Measurements from ENCODE around the gene ZNF775. TPM values are rescaled to one million over a fixed set of nuclear protein-coding genes. Genes with fewer than 3 reads are reported as not detected.
"Not testable (repeated sequence)": the region's sequence is repeated elsewhere in the genome, so short reads cannot be mapped to it uniquely, and the experiment has no call there.

ZNF775 gene
- total RNA-seq, 1 donor from 2014 or later, result 13.3 TPM

- DNase-seq (ENCODE audit: low spot score in 2 of 2, unreplicated experiment in 2 of 2), result no peak
- peaks cover 4% of the 10 kb centered on the region for H3K36me3 Mint-ChIP-seq
- peak overlapping the region; percentile 95 for H3K27ac Mint-ChIP-seq
- peaks cover 77% of the 10 kb centered on the region for H3K4me1 Mint-ChIP-seq
- H3K9me3 Mint-ChIP-seq, result no peaks in the 10 kb centered on the region
- H3K27me3 Mint-ChIP-seq (ENCODE audit: low read depth), result no peaks in the 10 kb centered on the region
- TF ChIP-seq, protein P1, sequence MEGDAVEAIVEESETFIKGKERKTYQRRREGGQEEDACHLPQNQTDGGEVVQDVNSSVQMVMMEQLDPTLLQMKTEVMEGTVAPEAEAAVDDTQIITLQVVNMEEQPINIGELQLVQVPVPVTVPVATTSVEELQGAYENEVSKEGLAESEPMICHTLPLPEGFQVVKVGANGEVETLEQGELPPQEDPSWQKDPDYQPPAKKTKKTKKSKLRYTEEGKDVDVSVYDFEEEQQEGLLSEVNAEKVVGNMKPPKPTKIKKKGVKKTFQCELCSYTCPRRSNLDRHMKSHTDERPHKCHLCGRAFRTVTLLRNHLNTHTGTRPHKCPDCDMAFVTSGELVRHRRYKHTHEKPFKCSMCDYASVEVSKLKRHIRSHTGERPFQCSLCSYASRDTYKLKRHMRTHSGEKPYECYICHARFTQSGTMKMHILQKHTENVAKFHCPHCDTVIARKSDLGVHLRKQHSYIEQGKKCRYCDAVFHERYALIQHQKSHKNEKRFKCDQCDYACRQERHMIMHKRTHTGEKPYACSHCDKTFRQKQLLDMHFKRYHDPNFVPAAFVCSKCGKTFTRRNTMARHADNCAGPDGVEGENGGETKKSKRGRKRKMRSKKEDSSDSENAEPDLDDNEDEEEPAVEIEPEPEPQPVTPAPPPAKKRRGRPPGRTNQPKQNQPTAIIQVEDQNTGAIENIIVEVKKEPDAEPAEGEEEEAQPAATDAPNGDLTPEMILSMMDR (IDR thresholded peaks at IDR 0.05; ENCODE audit: unreplicated experiment), result no peak
- H3K4me3 Mint-ChIP-seq, result no peak overlapping the region
Observed at GRCh38 chr7:150382123-150382843, 3.2 kb downstream of the ZNF775 start.

GRCh38 chr7:150382844-150383225 lies 3.7 kb downstream of the ZNF775 start:
- H3K4me1 Mint-ChIP-seq, result peaks cover 71% of the 10 kb centered on the region
- peak overlapping the region; percentile 95 for H3K27ac Mint-ChIP-seq
- H3K36me3 Mint-ChIP-seq, result peaks cover 4% of the 10 kb centered on the region
- H3K4me3 Mint-ChIP-seq, result peak overlapping the region; percentile 16
- H3K27me3 Mint-ChIP-seq (ENCODE audit: low read depth), result no peaks in the 10 kb centered on the region
- DNase-seq (ENCODE audit: low spot score in 2 of 2, unreplicated experiment in 2 of 2), result no peak
- no peaks in the 10 kb centered on the region for H3K9me3 Mint-ChIP-seq
- TF ChIP-seq, protein P1 (IDR thresholded peaks at IDR 0.05; ENCODE audit: unreplicated experiment), result no peak

DNA sequence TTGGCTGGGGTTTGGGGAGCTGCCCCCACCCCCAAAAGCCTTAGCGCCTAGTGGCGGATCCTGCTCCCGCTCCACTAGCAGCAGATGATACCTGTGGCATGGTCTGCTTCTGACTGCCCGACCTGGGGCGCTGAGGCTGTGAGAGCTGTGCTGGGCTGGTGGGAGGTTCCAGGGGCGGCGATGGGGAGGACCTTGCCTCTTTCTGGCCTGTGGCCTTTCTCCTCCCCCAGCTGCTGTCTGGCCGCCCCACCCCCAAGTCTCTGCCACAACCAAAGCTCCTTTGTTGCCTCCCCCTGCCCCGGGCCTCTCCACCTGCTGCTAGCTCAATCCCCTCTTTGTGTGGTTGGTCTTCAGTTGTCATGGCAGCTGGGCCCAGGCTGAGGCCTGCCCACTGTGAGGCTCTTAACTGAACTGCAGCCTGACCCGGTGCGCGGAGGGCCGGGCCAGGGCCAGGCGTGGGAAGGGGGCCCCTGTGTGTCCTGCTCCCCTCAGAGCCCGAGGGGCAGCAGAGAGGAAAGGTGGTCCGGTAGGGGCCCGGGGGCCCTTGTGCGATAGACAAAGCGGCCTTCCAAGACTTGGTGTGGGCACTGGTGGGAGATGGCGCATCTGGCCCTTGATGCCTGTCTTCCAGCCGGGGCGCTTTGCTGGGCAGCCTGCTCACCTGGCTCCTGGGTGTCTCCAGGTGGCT lies 4.7 kb downstream of the ZNF775 start:
- peak overlapping the region; percentile 95 for H3K27ac Mint-ChIP-seq
- H3K9me3 Mint-ChIP-seq, result no peaks in the 10 kb centered on the region
- DNase-seq (ENCODE audit: low spot score in 2 of 2, unreplicated experiment in 2 of 2), result no peak
- H3K36me3 Mint-ChIP-seq, result peaks cover 4% of the 10 kb centered on the region
- no peaks in the 10 kb centered on the region for H3K27me3 Mint-ChIP-seq (ENCODE audit: low read depth)
- TF ChIP-seq, protein P1 (IDR thresholded peaks at IDR 0.05; ENCODE audit: unreplicated experiment), result no peak
- H3K4me1 Mint-ChIP-seq, result peaks cover 71% of the 10 kb centered on the region
- H3K4me3 Mint-ChIP-seq, result no peak overlapping the region

- peaks cover 69% of the 10 kb centered on the region for H3K4me1 Mint-ChIP-seq
- peak overlapping the region; percentile 26 for H3K4me3 Mint-ChIP-seq
- TF ChIP-seq, protein P1 (IDR thresholded peaks at IDR 0.05; ENCODE audit: unreplicated experiment), result no peak
- no peaks in the 10 kb centered on the region for H3K27me3 Mint-ChIP-seq (ENCODE audit: low read depth)
- DNase-seq (ENCODE audit: low spot score in 2 of 2, unreplicated experiment in 2 of 2), result no peak
- H3K27ac Mint-ChIP-seq, result peak overlapping the region; percentile 95
- no peaks in the 10 kb centered on the region for H3K9me3 Mint-ChIP-seq
- H3K36me3 Mint-ChIP-seq, result peaks cover 4% of the 10 kb centered on the region
Observed at GRCh38 chr7:150384406-150385301, 5.5 kb downstream of the ZNF775 start.

DNA sequence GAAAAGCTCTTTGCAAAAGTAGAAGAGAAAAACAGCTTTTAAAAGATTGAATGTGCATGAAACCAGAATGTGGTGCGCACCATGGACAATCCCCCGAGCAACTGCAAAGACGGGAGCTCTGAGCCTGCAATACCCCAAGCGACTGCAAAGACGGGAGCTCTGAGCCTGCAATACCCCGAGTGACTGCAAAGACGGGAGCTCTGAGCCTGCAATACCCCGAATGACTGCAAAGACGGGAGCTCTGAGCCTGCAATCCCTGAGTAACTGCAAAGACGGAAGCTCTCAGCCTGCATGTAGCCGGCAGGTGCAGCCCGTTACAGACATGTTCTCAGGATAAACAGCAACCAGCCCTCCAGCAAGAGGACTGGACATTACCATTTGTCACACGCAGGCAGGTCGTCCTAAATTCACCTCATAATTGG lies 6.2 kb downstream of the ZNF775 start:
- Mint-ChIP-seq H3K36me3 (peaks cover 5% of the 10 kb centered on the region), H3K27me3 (ENCODE audit: low read depth) (no peaks in the 10 kb centered on the region), H3K4me1 (peaks cover 62% of the 10 kb centered on the region), H3K27ac (peak overlapping the region; percentile 50), H3K9me3 (no peaks in the 10 kb centered on the region), H3K4me3 (no peak overlapping the region)
- TF ChIP-seq, protein P1 (IDR thresholded peaks at IDR 0.05; ENCODE audit: unreplicated experiment), result no peak
- DNase-seq (ENCODE audit: low spot score in 2 of 2, unreplicated experiment in 2 of 2), result no peak

DNA sequence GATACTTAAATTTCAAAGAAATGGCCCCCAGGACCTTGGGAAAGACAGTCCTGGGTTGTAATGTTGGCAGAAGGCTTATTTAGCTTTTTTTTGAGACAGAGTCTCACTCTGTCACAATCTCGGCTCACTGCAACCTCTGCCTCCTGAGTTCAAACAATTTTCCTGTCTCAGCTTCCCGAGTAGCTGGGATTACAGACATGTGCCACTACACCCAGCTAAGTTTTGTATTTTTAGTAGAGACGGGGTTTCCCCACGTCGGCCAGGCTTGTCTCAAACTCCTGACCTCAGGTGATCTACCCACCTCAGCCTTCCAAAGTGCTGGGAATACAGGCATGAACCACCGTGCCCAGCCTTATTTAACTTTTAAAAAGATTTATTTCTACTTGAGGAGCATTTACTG lies 6.8 kb downstream of the ZNF775 start:
- not testable (repeated sequence) for H3K27me3 Mint-ChIP-seq (ENCODE audit: low read depth); DNase-seq (ENCODE audit: low spot score in 2 of 2, unreplicated experiment in 2 of 2); H3K9me3 Mint-ChIP-seq; H3K4me3 Mint-ChIP-seq
- peak overlapping the region; percentile 50 for H3K27ac Mint-ChIP-seq
- peaks cover 57% of the 10 kb centered on the region for H3K4me1 Mint-ChIP-seq
- peaks cover 11% of the 10 kb centered on the region for H3K36me3 Mint-ChIP-seq

Data from mesothelial cell of epicardium (in vitro differentiated cells).